ENCODE data around the gene OR10H5. TPM values are rescaled to one million over a fixed set of nuclear protein-coding genes. Genes with fewer than 3 reads are reported as not detected.
"Not testable (repeated sequence)": the region's sequence is repeated elsewhere in the genome, so short reads cannot be mapped to it uniquely, and the experiment has no call there.

The OR10H5 gene
- total and polyA plus RNA-seq, 10 donors, result not detected

GRCh38 chr19:15820646-15821045 is 33.2 kb downstream of the OR10H5 start:
- 88 to 95% (median 91%) methylated on average over 6 to 8 of the region's 8 CpGs for WGBS, 5 donors
- Histone ChIP-seq H3K4me3 (no peak overlapping the region), H3K36me3 (no peaks in the 10 kb centered on the region), H3K27me3 (replicated peaks in 1 of 7) (peaks cover 0 to 10% (median 0%) of the 10 kb centered on the region in 7 donors), H3K27ac (no peak overlapping the region), H3K4me1 (no peaks in the 10 kb centered on the region), H3K9me3 (no peaks in the 10 kb centered on the region)
- DNase-seq, result no peak
- intact Hi-C loops (cut with DNase I; ENCODE audit: low total_unique reads), result no loop called here
- TF ChIP-seq POLR2A (IDR thresholded peaks at IDR 0.05), result no peak
- TF ChIP-seq POLR2AphosphoS5 (IDR thresholded peaks at IDR 0.05), result no peak
- no peak for TF ChIP-seq CTCF (IDR thresholded peaks at IDR 0.05 in 8 of 11, conservative IDR thresholded peaks at IDR 0.05 in 3 of 11)

DNA sequence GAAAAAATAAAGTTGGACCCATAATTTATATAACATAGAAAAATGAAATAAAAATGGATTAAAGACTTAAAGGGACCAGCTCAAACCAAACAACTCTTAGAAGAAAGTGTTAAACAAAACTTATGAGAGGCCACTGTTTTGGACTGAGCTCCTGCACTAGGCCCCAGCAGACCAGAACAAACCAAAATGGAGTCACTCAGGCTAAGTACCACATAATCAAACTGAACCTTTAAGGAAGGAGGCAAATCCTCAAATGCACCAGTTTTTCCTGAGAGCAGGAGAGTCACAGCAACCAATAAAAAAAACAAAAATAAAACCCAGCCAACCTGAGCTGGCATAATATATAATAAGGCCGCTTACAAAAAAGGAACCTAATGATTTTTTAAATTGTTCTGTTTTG is 38.3 kb downstream of the OR10H5 start:
- DNase-seq, result no peak
- H3K4me3 ChIP-seq, result no peak overlapping the region
- H3K9me3 ChIP-seq, result no peaks in the 10 kb centered on the region
- intact Hi-C loops (cut with DNase I; ENCODE audit: low total_unique reads), result no loop called here
- no peak overlapping the region for H3K27ac ChIP-seq
- no peaks in the 10 kb centered on the region for H3K36me3 ChIP-seq
- peaks cover 0 to 15% (median 0%) of the 10 kb centered on the region in 7 donors for H3K27me3 ChIP-seq (replicated peaks in 1 of 7)
- H3K4me1 ChIP-seq, result no peaks in the 10 kb centered on the region
- TF ChIP-seq CTCF (IDR thresholded peaks at IDR 0.05 in 8 of 11, conservative IDR thresholded peaks at IDR 0.05 in 3 of 11), result no peak
- TF ChIP-seq POLR2AphosphoS5 (IDR thresholded peaks at IDR 0.05), result no peak
- no peak for TF ChIP-seq POLR2A (IDR thresholded peaks at IDR 0.05)
- 36 to 94% (median 77%) methylated on average over 1 of the region's 1 CpG for WGBS, 5 donors

GRCh38 chr19:15828121-15828610 is 40.7 kb downstream of the OR10H5 start:
- H3K27me3 ChIP-seq (replicated peaks in 1 of 7), result peaks cover 0 to 17% (median 0%) of the 10 kb centered on the region in 7 donors
- 44 to 69% (median 62%) methylated on average over 7 of the region's 7 CpGs for WGBS, 5 donors
- no peaks in the 10 kb centered on the region for H3K9me3 ChIP-seq
- no peaks in the 10 kb centered on the region for H3K36me3 ChIP-seq
- H3K4me3 ChIP-seq, result no peak overlapping the region
- H3K27ac ChIP-seq, result no peak overlapping the region
- TF ChIP-seq POLR2AphosphoS5 (IDR thresholded peaks at IDR 0.05), result no peak
- TF ChIP-seq POLR2A (IDR thresholded peaks at IDR 0.05), result no peak
- TF ChIP-seq CTCF (IDR thresholded peaks at IDR 0.05 in 8 of 11, conservative IDR thresholded peaks at IDR 0.05 in 3 of 11), result no peak
- intact Hi-C loops (cut with DNase I; ENCODE audit: low total_unique reads), result no loop called here
- no peak for DNase-seq
- no peaks in the 10 kb centered on the region for H3K4me1 ChIP-seq

- H3K4me1 ChIP-seq; DNase-seq; H3K4me3 ChIP-seq; intact Hi-C loops (cut with DNase I; ENCODE audit: low total_unique reads); H3K36me3 ChIP-seq; H3K27ac ChIP-seq; H3K9me3 ChIP-seq: not testable (repeated sequence)
- 56 to 72% (median 63%) methylated on average over 12 to 13 of the region's 13 CpGs for WGBS, 5 donors
- peaks cover 0 to 17% (median 0%) of the 10 kb centered on the region in 7 donors for H3K27me3 ChIP-seq (replicated peaks in 1 of 7)
Measured at GRCh38 chr19:15828611-15829305, 41.3 kb downstream of the OR10H5 start.

Data from spleen (tissue), 11 donors.